Keratinocyte (primary cell): ENCODE results near the gene COMMD7.

ENCODE experiments used
- CTCF ChIP-seq, 3 experiments: IDR thresholded peaks in 1 of 3; conservative IDR thresholded peaks in 1 of 3; optimal IDR thresholded peaks in 1 of 3; 2 replicates in 2 of 3; 3 replicates in 1 of 3; pipeline versions ENCODE3 to v1.5.1; 2011; ENCODE audit warnings: low read length in 3 of 3, mild to moderate bottlenecking in 3 of 3, moderate library complexity in 2 of 3, control low read depth in 1 of 3, inconsistent platforms in 1 of 3; ENCODE audit not compliant: insufficient read depth in 2 of 3; ENCODE audit errors: extremely low read depth in 1 of 3
- EZH2 ChIP-seq: IDR thresholded peaks from one replicate; pipeline ENCODE4 v1.6.1; 2012; ENCODE audit warnings: inconsistent platforms, mild to moderate bottlenecking, low read length, moderate library complexity

GRCh38 chr20:32741151-32741550 lies 2.1 kb downstream of the COMMD7 start:
- no peak for TF ChIP-seq CTCF (optimal IDR thresholded peaks at IDR 0.05 in 1 of 3, IDR thresholded peaks at IDR 0.05 in 1 of 3, conservative IDR thresholded peaks at IDR 0.05 in 1 of 3; ENCODE audit: extremely low read depth in 1 of 3, insufficient read depth in 2 of 3, low read length in 3 of 3)
- TF ChIP-seq EZH2 = no peak
